Calu3 (cell line): ENCODE results near the gene MYH10. TPM values are rescaled to one million over a fixed set of nuclear protein-coding genes. Genes with fewer than 3 reads are reported as not detected.

Experiments
- BruUV-seq: library from RNA; stranded (reverse); fragments of 400-500 nt; replicated peaks from 2 replicates; lab custom pipeline; 2021; lab: Mats Ljungman, UMichigan
- CTCF ChIA-PET: fragments of 300-600 bp; sonication (Branson Sonifier 250); formaldehyde crosslinking; loops from one replicate; lab custom pipeline; 2022; ENCODE audit warnings: antibody characterized with exemption; lab: Charles Lee
- DNase-seq: peaks from one replicate; pipeline ENCODE4 v3.0.0; 2022
- H3K27ac Mint-ChIP-seq: one replicate; pipeline ENCODE4 v1.8.0; 2022; ENCODE audit warnings: mixed read lengths; ENCODE audit not compliant: unreplicated experiment
- H3K27me3 Mint-ChIP-seq: one replicate; pipeline ENCODE4 v1.8.0; 2022; ENCODE audit warnings: mixed read lengths; ENCODE audit not compliant: unreplicated experiment
- H3K36me3 Mint-ChIP-seq: one replicate; pipeline ENCODE4 v1.8.0; 2022; ENCODE audit warnings: mild to moderate bottlenecking, moderate library complexity, mixed read lengths; ENCODE audit not compliant: insufficient read depth, unreplicated experiment
- H3K4me1 Mint-ChIP-seq: one replicate; pipeline ENCODE4 v1.8.0; 2022; ENCODE audit warnings: mild to moderate bottlenecking, low read depth, mixed read lengths; ENCODE audit not compliant: unreplicated experiment
- H3K4me3 Mint-ChIP-seq: one replicate; pipeline ENCODE4 v1.8.0; 2022; ENCODE audit warnings: mild to moderate bottlenecking, low read depth, moderate library complexity, mixed read lengths; ENCODE audit not compliant: unreplicated experiment
- H3K9me3 Mint-ChIP-seq: one replicate; pipeline ENCODE4 v1.8.0; 2022; ENCODE audit warnings: low read depth, mixed read lengths; ENCODE audit not compliant: unreplicated experiment
- intact Hi-C: fragments of 100-400 bp; cut with micrococcal nuclease; formaldehyde crosslinking; loops from one replicate; pipeline ENCODE4 v1.10.0; 2022; ENCODE audit not compliant: unreplicated experiment
- total RNA-seq: library from RNA; stranded (reverse); gene quantifications from 2 replicates; pipeline ENCODE4 v1.2.3, GENCODE V29; 2022
- TF ChIP-seq, protein P1 (sequence below): fragments of 200-600 bp; IDR thresholded peaks from one replicate; pipeline ENCODE4 v1.8.0; 2022; ENCODE audit warnings: antibody characterized with exemption; ENCODE audit not compliant: unreplicated experiment

Gene MYH10
- total RNA-seq, 1 experiment from 2014 or later = 37.0 TPM

DNA sequence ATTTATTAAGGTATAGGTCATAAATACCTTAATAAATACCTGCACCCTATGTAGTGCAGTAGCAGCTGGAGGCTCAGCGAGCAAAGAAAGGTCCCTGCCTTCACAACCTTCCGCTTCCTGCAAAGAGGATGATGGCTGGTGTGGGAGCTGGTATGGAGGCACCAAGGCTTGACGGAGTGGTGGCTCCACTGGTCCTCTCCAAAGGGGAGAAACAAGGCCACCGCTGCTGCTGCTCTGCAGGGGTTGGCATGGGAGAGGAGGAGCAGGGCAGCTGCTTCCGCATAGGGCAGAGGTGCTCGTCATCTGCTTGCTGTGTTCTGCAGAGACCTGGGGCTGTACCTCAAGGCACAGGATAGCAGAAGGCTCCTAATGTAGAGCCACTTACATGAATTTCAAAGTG lies 142.0 kb downstream of the MYH10 start:
- Mint-ChIP-seq H3K27ac (no peak overlapping the region), H3K4me3 (no peak overlapping the region), H3K27me3 (no peaks in the 10 kb centered on the region), H3K4me1 (no peaks in the 10 kb centered on the region), H3K9me3 (no peaks in the 10 kb centered on the region), H3K36me3 (peaks cover 14% of the 10 kb centered on the region)
- CTCF ChIA-PET = no interaction called here
- no peak for DNase-seq
- BruUV-seq = no TSS peak
- intact Hi-C loops = no loop called here
- TF ChIP-seq, protein P1, sequence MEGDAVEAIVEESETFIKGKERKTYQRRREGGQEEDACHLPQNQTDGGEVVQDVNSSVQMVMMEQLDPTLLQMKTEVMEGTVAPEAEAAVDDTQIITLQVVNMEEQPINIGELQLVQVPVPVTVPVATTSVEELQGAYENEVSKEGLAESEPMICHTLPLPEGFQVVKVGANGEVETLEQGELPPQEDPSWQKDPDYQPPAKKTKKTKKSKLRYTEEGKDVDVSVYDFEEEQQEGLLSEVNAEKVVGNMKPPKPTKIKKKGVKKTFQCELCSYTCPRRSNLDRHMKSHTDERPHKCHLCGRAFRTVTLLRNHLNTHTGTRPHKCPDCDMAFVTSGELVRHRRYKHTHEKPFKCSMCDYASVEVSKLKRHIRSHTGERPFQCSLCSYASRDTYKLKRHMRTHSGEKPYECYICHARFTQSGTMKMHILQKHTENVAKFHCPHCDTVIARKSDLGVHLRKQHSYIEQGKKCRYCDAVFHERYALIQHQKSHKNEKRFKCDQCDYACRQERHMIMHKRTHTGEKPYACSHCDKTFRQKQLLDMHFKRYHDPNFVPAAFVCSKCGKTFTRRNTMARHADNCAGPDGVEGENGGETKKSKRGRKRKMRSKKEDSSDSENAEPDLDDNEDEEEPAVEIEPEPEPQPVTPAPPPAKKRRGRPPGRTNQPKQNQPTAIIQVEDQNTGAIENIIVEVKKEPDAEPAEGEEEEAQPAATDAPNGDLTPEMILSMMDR = no peak

DNA sequence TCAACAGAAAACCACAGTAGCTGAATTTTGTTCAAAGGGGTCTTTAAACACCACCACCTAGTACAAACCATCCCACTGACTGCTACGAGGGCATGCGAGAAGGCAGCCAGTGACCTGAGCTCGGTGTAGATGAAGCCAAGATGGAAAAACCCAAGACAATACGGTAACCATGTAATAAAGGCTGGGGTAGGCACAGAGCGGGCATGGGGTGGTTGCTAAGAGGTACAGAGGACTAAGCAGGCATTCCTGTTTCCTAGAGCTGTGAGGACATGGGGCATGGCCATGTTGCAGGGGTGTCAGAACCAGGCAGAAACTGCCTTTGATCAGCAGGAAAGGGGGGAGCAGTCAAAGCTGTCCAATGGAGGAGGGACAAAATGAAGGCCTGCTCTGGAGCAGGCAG lies 142.8 kb downstream of the MYH10 start:
- intact Hi-C loops = no loop called here
- no peaks in the 10 kb centered on the region for H3K27me3 Mint-ChIP-seq
- TF ChIP-seq, protein P1 = no peak
- no peaks in the 10 kb centered on the region for H3K4me1 Mint-ChIP-seq
- H3K36me3 Mint-ChIP-seq = peaks cover 16% of the 10 kb centered on the region
- no peak overlapping the region for H3K4me3 Mint-ChIP-seq
- no peaks in the 10 kb centered on the region for H3K9me3 Mint-ChIP-seq
- CTCF ChIA-PET = no interaction called here
- no peak for DNase-seq
- H3K27ac Mint-ChIP-seq = no peak overlapping the region
- no TSS peak for BruUV-seq

DNA sequence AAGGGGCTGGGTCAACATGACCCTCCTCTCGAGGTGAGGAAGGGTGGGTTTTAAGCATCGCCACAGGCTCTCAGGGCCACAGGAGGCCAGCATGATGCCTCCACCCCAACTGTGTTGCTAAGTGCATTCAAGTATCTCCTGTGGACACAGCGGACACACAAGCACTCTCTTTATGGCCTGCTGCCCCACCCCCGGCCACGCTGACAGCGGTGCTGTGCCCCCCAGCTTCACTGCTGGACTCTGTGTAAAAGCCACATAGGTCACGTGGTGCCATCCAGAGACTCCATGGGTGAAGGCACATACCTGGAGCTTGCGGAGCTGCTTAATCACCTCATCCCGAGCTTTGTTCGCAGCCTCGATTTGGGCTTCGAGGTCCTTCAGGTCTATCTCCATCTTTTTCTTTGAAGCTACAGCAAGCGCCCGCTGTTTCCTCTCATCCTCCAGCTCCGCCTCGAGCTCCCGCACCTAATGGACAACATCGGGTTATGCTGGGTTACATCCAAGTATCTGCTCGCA lies 143.3 kb downstream of the MYH10 start:
- TF ChIP-seq, protein P1 = no peak
- Mint-ChIP-seq H3K4me3 (no peak overlapping the region), H3K4me1 (no peaks in the 10 kb centered on the region), H3K36me3 (peaks cover 17% of the 10 kb centered on the region), H3K27me3 (no peaks in the 10 kb centered on the region), H3K9me3 (no peaks in the 10 kb centered on the region), H3K27ac (no peak overlapping the region)
- DNase-seq = no peak
- intact Hi-C loops = no loop called here
- no TSS peak for BruUV-seq
- CTCF ChIA-PET = no interaction called here

DNA sequence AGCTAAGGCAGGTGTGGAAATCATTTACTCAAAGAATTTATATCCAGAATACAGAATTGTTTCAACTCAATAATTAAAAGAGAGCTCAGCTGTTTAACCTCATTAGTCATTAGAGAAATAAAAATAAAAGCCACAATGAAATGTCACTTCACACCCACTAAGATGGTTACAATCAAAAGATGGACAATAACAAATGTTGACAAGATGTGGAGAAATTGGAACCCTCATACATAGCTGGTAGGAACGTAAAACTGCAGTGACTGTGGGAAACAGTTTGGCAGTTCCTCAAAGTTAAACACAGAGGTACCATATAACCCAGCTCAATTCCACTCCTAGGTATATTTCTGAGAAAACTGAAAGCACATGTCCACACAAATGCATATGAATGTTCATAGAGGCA lies 145.0 kb downstream of the MYH10 start:
- no peak overlapping the region for H3K27ac Mint-ChIP-seq
- H3K27me3 Mint-ChIP-seq = no peaks in the 10 kb centered on the region
- H3K36me3 Mint-ChIP-seq = peaks cover 20% of the 10 kb centered on the region
- no peak for DNase-seq
- CTCF ChIA-PET = no interaction called here
- H3K4me3 Mint-ChIP-seq = no peak overlapping the region
- no peaks in the 10 kb centered on the region for H3K9me3 Mint-ChIP-seq
- no TSS peak for BruUV-seq
- TF ChIP-seq, protein P1 = no peak
- intact Hi-C loops = no loop called here
- H3K4me1 Mint-ChIP-seq = no peaks in the 10 kb centered on the region
